Mesodermal cell (in vitro differentiated cells): ENCODE measurements around the gene VAMP8.

ENCODE experiments used
- H3K27ac ChIP-seq: 2 replicates; pipeline ENCODE4 v1.7.0; 2013; ENCODE audit warnings: mild to moderate bottlenecking, low read depth, low read length, moderate library complexity; ENCODE audit not compliant: severe bottlenecking
- H3K36me3 ChIP-seq: 2 replicates; pipeline ENCODE4 v1.7.1; 2013; ENCODE audit warnings: mild to moderate bottlenecking, low read length, moderate library complexity; ENCODE audit not compliant: control insufficient read depth, insufficient read depth
- H3K4me1 ChIP-seq: one replicate; pipeline ENCODE4 v1.7.1; 2013; ENCODE audit warnings: mild to moderate bottlenecking, low read length; ENCODE audit not compliant: insufficient read depth, control insufficient read depth, poor library complexity, severe bottlenecking
- H3K4me3 ChIP-seq: 2 replicates; pipeline ENCODE4 v1.7.0; 2013; ENCODE audit warnings: low read length, control low read depth, mild to moderate bottlenecking; ENCODE audit not compliant: insufficient read depth, poor library complexity, severe bottlenecking; ENCODE audit errors: extremely low read depth
- H3K9me3 ChIP-seq: 2 replicates; pipeline ENCODE4 v1.7.1; 2013; ENCODE audit warnings: mild to moderate bottlenecking, low read length, moderate library complexity; ENCODE audit not compliant: control insufficient read depth
- WGBS, 2 experiments: methylation state at CpG; one replicate each; pipeline ENCODE4 v1.1.5; 2013; ENCODE audit warnings: missing lambda C conversion rate in 2 of 2; ENCODE audit not compliant: insufficient coverage in 2 of 2; 5-methylcytosine and 5-hydroxymethylcytosine counted together

VAMP8 gene

DNA sequence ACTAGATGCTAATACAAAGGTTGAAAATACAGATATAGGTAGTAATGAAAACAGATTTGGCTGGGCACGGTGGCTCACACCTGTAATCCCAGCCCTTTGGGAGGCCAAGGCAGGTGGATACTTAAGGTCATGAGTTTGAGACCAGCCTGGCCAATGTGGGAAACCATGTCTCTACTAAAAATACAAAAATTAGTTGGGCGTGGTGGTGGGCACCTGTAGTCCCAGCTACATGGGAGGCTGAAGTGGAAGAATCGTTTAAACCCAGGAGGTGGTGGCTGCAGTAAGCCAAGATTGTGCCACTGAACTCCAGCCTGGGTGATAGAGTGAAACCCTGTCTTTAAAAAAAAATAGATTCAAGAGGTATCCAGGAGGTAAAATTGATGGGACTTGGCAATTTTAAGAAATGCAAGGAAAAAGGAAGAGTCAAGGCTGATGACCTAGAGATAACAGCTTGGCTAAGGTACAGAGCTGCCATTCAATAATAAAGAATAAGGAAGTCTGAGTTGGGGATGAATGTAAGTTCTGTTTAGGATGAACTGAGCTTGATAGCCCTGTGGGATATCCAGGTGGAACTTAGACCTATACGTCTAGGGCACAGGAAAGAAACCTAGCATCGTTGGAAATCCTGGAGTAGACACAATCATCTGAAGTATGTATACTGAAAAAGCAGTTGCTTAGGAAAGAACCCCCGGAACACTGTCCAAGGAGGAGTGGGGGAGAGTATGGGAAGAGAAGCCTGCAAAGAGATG lies 29.4 kb upstream of the VAMP8 start:
- no peaks in the 10 kb centered on the region for H3K9me3 ChIP-seq
- peaks cover 18% of the 10 kb centered on the region for H3K4me1 ChIP-seq
- peaks cover 95% of the 10 kb centered on the region for H3K36me3 ChIP-seq
- no peak overlapping the region for H3K27ac ChIP-seq
- 96 to 97% methylated on average over 5 to 6 of the region's 6 CpGs for WGBS, 2 experiments
- H3K4me3 ChIP-seq = no peak overlapping the region

DNA sequence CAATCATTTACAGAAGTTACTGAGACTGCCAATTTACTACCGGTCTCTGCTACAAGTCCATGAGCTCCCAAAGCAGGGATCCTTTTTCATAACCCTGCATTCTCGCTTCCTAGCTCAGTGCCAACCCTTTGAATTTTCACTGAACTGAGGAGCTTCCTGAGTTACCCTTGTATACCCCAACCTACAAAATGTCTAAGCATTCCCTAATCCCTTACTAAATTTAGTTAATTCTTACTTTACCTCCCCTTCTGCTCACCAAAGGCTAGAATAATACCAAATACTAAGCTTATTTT lies 28.8 kb upstream of the VAMP8 start:
- H3K36me3 ChIP-seq = peaks cover 95% of the 10 kb centered on the region
- no peak overlapping the region for H3K27ac ChIP-seq
- H3K4me3 ChIP-seq = no peak overlapping the region
- WGBS, 2 experiments = 100% methylated on average over 2 of the region's 2 CpGs
- no peaks in the 10 kb centered on the region for H3K9me3 ChIP-seq
- H3K4me1 ChIP-seq = peaks cover 18% of the 10 kb centered on the region

DNA sequence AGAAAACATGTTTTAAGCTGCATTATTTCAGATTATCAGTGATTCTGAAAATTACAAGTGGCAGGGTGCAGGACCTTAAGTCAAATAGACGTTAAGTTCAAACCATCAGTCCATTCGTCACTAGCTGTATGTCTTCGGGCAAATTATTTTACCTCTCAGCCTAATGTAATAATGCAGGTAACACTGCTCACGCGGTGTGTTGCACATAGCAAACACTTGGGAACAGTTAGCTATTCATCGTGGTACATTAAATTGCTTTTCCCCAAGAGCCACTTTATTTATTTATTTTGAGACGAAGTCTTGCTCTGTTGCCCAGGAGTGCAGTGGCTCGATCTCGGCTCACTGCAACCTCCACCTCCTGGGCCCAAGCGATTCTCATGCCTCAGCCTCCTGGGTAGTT lies 28.3 kb upstream of the VAMP8 start:
- H3K4me3 ChIP-seq = no peak overlapping the region
- peaks cover 18% of the 10 kb centered on the region for H3K4me1 ChIP-seq
- no peak overlapping the region for H3K27ac ChIP-seq
- WGBS, 2 experiments = 95 to 96% methylated on average over 7 to 9 of the region's 10 CpGs
- H3K9me3 ChIP-seq = no peaks in the 10 kb centered on the region
- peaks cover 94% of the 10 kb centered on the region for H3K36me3 ChIP-seq

DNA sequence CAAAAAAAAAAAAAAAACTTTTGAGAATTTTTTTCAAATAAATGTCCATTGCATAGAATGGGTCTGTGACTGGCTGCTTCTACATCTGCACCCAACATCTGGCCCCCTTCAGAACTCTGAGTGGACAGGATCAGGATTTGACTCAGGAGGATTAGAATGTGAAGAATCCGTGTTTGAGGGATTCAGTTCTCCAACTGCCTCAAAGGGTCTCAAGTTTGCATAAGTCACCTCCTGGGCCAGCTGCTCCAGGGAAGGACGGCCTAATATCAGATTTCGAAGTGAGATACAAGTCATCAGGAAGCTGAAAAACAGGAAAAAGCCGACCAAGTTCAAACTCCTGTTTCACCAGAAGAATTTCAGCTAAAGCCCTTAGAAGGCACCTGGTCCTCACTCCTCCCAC lies 27.6 kb upstream of the VAMP8 start:
- H3K4me1 ChIP-seq = peaks cover 18% of the 10 kb centered on the region
- H3K9me3 ChIP-seq = no peaks in the 10 kb centered on the region
- H3K27ac ChIP-seq = peak overlapping the region; percentile 79
- H3K4me3 ChIP-seq = no peak overlapping the region
- 59 to 68% methylated on average over 4 of the region's 4 CpGs for WGBS, 2 experiments
- peaks cover 94% of the 10 kb centered on the region for H3K36me3 ChIP-seq

DNA sequence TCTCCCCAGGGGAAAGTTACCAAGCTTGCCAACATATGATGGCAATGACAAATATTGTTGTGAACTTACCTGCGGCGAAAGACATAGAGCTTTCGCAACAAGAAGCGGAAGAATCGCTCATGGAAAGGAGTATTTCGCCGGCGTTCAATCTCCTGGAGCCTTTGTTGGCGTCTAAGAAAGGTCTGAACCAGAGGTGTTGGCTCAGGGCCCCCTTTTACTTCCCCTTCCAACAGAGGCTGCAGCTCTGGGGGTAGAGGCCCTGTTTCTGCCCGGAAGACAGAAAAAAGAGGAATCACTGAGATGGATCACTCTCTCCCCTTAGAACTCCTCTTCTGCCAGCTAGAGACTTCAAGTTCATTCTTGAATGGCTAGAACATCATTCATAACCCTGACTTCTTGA lies 26.9 kb upstream of the VAMP8 start:
- 98% methylated on average over 10 of the region's 10 CpGs for WGBS, 2 experiments
- Histone ChIP-seq H3K27ac (peak overlapping the region; percentile 79), H3K4me1 (peaks cover 18% of the 10 kb centered on the region), H3K4me3 (no peak overlapping the region), H3K9me3 (no peaks in the 10 kb centered on the region), H3K36me3 (peaks cover 95% of the 10 kb centered on the region)

DNA sequence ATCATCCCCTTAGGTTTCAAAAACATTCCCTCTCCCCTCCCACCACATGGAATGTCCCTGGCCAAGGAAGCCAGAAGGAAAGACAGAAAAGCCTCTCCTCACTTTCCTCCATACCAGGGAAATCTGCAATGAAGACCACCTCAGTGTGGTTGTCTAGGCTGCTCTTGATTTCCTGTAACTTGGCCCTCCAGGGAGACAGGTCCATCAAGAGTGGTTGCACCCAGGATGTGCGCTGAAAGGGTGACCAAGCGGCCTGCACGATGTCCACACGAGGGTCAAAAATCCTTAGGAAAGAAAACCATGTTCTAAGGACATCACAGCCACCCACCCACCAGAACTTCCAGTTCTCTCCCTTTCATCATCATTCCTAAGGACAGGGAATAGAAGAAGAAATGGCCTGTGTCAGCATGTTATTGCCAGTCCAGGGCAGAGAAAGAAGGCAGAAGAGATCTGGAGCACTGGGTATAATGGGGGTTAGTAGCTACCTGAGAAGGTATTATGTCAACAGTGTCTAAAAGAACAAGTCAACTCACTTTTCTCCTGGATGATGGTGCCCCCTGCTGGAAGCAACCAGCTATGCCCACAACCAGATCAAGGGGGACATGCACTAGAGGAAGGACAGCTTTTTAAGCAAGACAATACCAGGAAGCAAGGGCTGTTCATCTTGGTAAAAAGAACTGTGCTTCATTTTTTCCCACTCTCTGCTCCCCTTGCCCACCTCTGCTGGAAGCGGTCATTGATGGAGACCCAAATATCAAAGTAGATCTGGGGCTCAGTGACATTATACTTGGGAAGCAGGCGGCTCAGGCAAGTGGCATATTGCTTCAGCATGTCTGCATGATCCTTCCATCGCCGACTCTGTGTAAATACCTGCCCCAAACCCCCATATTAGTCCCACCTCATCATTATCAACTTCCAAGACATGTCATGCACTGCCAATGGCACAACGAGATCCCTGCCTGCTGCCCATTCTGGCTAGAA lies 25.4 kb upstream of the VAMP8 start:
- Histone ChIP-seq H3K27ac (no peak overlapping the region), H3K4me3 (no peak overlapping the region), H3K9me3 (no peaks in the 10 kb centered on the region), H3K4me1 (peaks cover 18% of the 10 kb centered on the region), H3K36me3 (peaks cover 91% of the 10 kb centered on the region)
- 79 to 88% methylated on average over 3 to 6 of the region's 9 CpGs for WGBS, 2 experiments

DNA sequence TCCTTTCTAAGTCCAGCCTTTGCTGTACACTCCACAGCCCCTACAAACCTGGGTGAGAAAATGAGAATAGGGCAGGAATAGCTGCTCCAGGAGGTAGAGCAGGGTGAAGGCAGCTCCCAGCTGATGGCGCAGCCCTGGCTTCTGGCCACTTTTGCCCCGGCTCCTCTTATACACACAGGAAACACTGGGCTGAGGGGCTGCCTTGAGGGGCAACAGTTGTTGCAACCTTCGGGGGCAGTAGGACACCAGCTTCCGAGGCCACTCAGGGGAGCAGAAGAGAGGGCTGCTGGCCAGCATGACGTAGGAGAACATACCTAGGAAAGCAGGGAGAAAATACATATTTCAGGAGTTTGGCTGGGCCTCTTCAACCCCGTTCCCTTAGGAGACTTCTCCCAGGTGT lies 24.2 kb upstream of the VAMP8 start:
- H3K27ac ChIP-seq = no peak overlapping the region
- H3K9me3 ChIP-seq = no peaks in the 10 kb centered on the region
- peaks cover 89% of the 10 kb centered on the region for H3K36me3 ChIP-seq
- peaks cover 18% of the 10 kb centered on the region for H3K4me1 ChIP-seq
- 83 to 88% methylated on average over 4 to 6 of the region's 6 CpGs for WGBS, 2 experiments
- H3K4me3 ChIP-seq = no peak overlapping the region

DNA sequence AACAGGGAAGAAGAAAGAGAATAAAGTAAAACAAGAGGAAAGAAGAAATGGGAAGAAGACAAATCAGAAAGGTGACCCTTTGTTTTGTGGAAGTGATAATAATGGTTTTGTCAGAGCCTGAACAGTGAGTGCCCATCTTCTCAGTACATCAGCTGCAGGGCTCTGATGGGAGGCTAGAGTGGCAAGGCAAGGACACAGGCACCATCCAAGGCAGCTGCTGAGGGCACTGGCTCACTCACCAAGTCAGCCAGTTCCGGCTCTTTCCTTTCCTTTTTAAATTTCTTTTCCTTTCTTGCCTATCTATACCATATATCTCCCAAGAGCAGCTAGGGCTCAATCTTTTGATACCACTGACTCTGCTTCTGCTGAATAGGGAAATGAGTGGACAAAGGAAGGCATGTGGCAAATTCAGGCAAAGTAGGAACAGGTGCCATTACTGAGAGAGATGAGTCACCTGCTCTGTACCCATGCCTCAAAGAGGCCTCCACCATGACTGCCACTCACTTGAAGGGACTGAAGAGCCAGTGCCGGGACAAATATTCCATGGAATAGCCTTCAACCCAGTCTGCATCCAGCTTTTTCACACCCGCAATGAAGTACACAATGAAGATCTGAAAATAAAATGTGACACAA lies 22.3 kb upstream of the VAMP8 start:
- Histone ChIP-seq H3K27ac (no peak overlapping the region), H3K9me3 (no peaks in the 10 kb centered on the region), H3K36me3 (peaks cover 90% of the 10 kb centered on the region), H3K4me3 (no peak overlapping the region), H3K4me1 (peaks cover 9% of the 10 kb centered on the region)
- WGBS, 2 experiments = 100% methylated on average over 1 of the region's 3 CpGs; no CpG with 5 or more reads in 1 of the 2 experiments

DNA sequence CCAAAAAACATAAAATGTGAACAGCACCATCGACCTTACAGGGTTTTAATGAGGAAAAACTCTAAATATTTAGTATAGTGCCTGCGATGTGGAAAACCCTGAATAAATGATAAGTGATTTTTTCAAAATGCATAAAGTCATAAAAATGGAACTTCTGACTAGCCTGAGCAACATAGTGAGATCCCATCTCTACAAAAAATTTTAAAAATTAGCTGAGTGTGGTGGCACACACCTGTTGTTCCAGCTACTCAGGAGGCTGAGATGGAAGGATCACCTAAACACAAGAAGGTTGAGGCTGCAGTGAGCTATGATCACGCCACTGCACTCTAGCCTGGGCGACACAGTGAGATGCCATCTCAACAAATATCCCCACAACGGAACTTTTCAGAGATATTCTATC lies 20.3 kb upstream of the VAMP8 start:
- H3K4me3 ChIP-seq = no peak overlapping the region
- peaks cover 70% of the 10 kb centered on the region for H3K36me3 ChIP-seq
- WGBS, 2 experiments = 90 to 100% methylated on average over 2 to 3 of the region's 5 CpGs
- no peaks in the 10 kb centered on the region for H3K9me3 ChIP-seq
- no peak overlapping the region for H3K27ac ChIP-seq
- peaks cover 11% of the 10 kb centered on the region for H3K4me1 ChIP-seq

DNA sequence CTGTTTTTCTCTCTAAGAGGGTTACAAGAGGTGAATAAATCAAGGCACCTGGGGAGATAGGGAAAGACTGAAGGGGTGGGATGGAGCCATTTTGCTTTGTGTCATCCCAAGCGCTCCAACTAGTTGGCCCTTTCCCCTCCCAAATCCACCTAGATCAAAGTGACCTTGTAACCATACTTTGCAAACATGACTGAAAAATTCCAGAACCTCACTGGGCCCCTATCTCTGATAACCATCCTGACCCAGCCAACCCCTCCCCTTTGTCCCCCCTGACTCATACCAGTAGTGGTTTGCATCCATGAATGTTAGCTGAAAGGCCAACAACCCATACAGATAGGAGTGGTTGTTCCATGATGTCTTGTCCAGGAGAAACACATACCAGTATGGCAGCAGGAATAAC lies 19.2 kb upstream of the VAMP8 start:
- Histone ChIP-seq H3K4me3 (no peak overlapping the region), H3K27ac (no peak overlapping the region), H3K36me3 (peaks cover 60% of the 10 kb centered on the region), H3K4me1 (peaks cover 11% of the 10 kb centered on the region), H3K9me3 (no peaks in the 10 kb centered on the region)
- WGBS, 2 experiments = 100% methylated on average over 1 of the region's 1 CpG; no CpG with 5 or more reads in 1 of the 2 experiments
